ENCODE data around the gene MOB3C. TPM values are rescaled to one million over a fixed set of nuclear protein-coding genes. Genes with fewer than 3 reads are reported as not detected.

The MOB3C gene
- polyA plus RNA-seq, 1 donor from 2014 or later, result 0.41 TPM

GRCh38 chr1:46654012-46654411 is 37.4 kb upstream of the MOB3C start:
- H3K9ac ChIP-seq (ENCODE audit: low read length), result no peak overlapping the region
- H3K4me2 ChIP-seq (ENCODE audit: low read length), result no peak overlapping the region
- no peaks in the 10 kb centered on the region for H3K79me2 ChIP-seq (replicated peaks; ENCODE audit: insufficient read depth, low read length)
- H3K4me3 ChIP-seq (ENCODE audit: low read length), result no peak overlapping the region
- H3F3A ChIP-seq (ENCODE audit: insufficient read depth, low read length, poor library complexity, severe bottlenecking), result no peaks in the 10 kb centered on the region
- H3K27me3 ChIP-seq (ENCODE audit: insufficient read depth, low read depth, low read length), result no peaks in the 10 kb centered on the region
- no peak overlapping the region for H2AFZ ChIP-seq (ENCODE audit: low read depth, low read length)
- no peak overlapping the region for H3K27ac ChIP-seq (ENCODE audit: low read length)
- no peaks in the 10 kb centered on the region for H3K9me2 ChIP-seq (ENCODE audit: insufficient read depth, low read length)
- H3K36me3 ChIP-seq (ENCODE audit: insufficient read depth, low read length), result peaks cover 25% of the 10 kb centered on the region
- TF ChIP-seq SMC3 (conservative IDR thresholded peaks at IDR 0.05; ENCODE audit: poor library complexity), result no peak
- TF ChIP-seq MXI1 (conservative IDR thresholded peaks at IDR 0.05; ENCODE audit: poor library complexity, severe bottlenecking), result no peak
- no peak for TF ChIP-seq EP300 (conservative IDR thresholded peaks at IDR 0.05; ENCODE audit: poor library complexity, severe bottlenecking)
- TF ChIP-seq RAD21 (conservative IDR thresholded peaks at IDR 0.05), result no peak
- no peak for TF ChIP-seq CTCF (IDR thresholded peaks at IDR 0.05; ENCODE audit: poor library complexity, severe bottlenecking)
- TF ChIP-seq POLR2AphosphoS5 (IDR thresholded peaks at IDR 0.05), result no peak
- TF ChIP-seq TAF1 (IDR thresholded peaks at IDR 0.05; ENCODE audit: low read depth), result no peak
- no peak for TF ChIP-seq REST (IDR thresholded peaks at IDR 0.05; ENCODE audit: borderline replicate concordance)
- TF ChIP-seq EZH2 (IDR thresholded peaks at IDR 0.05; ENCODE audit: borderline replicate concordance, insufficient read depth, low read length, poor library complexity, severe bottlenecking), result no peak
- H4K20me1 ChIP-seq (ENCODE audit: insufficient read depth), result no peaks in the 10 kb centered on the region
- peaks cover 6% of the 10 kb centered on the region for H3K9me3 ChIP-seq (ENCODE audit: low read length)

GRCh38 chr1:46653405-46653958 is 36.9 kb upstream of the MOB3C start:
- Histone ChIP-seq H3K27ac (ENCODE audit: low read length) (no peak overlapping the region), H3K4me2 (ENCODE audit: low read length) (no peak overlapping the region), H3K9ac (ENCODE audit: low read length) (no peak overlapping the region), H3K9me2 (ENCODE audit: insufficient read depth, low read length) (no peaks in the 10 kb centered on the region), H3K4me3 (ENCODE audit: low read length) (no peak overlapping the region), H3K36me3 (ENCODE audit: insufficient read depth, low read length) (peaks cover 25% of the 10 kb centered on the region), H3K27me3 (ENCODE audit: insufficient read depth, low read depth, low read length) (no peaks in the 10 kb centered on the region), H2AFZ (ENCODE audit: low read depth, low read length) (no peak overlapping the region), H3F3A (ENCODE audit: insufficient read depth, low read length, poor library complexity, severe bottlenecking) (no peaks in the 10 kb centered on the region), H3K9me3 (ENCODE audit: low read length) (peaks cover 6% of the 10 kb centered on the region), H4K20me1 (ENCODE audit: insufficient read depth) (no peaks in the 10 kb centered on the region), H3K79me2 (replicated peaks; ENCODE audit: insufficient read depth, low read length) (no peaks in the 10 kb centered on the region)
- no peak for TF ChIP-seq POLR2AphosphoS5 (IDR thresholded peaks at IDR 0.05)
- TF ChIP-seq MXI1 (conservative IDR thresholded peaks at IDR 0.05; ENCODE audit: poor library complexity, severe bottlenecking), result no peak
- no peak for TF ChIP-seq EP300 (conservative IDR thresholded peaks at IDR 0.05; ENCODE audit: poor library complexity, severe bottlenecking)
- TF ChIP-seq RAD21 (conservative IDR thresholded peaks at IDR 0.05), result no peak
- TF ChIP-seq REST (IDR thresholded peaks at IDR 0.05; ENCODE audit: borderline replicate concordance), result no peak
- no peak for TF ChIP-seq SMC3 (conservative IDR thresholded peaks at IDR 0.05; ENCODE audit: poor library complexity)
- TF ChIP-seq EZH2 (IDR thresholded peaks at IDR 0.05; ENCODE audit: borderline replicate concordance, insufficient read depth, low read length, poor library complexity, severe bottlenecking), result no peak
- no peak for TF ChIP-seq CTCF (IDR thresholded peaks at IDR 0.05; ENCODE audit: poor library complexity, severe bottlenecking)
- TF ChIP-seq TAF1 (IDR thresholded peaks at IDR 0.05; ENCODE audit: low read depth), result no peak

All from neural cell (in vitro differentiated cells).